ENCODE measurements around the gene REST. TPM values are rescaled to one million over a fixed set of nuclear protein-coding genes. Genes with fewer than 3 reads are reported as not detected.

The REST gene
- total RNA-seq, 6 donors from 2014 or later: 18.3 to 40.2 (median 31.8) TPM

- no peak for ATAC-seq (ENCODE audit: low FRiP score in 2 of 2)
- no peaks in the 10 kb centered on the region for H3K9me3 ChIP-seq
- WGBS, 2 donors: 11 to 13% methylated on average over 21 of the region's 21 CpGs
Measured at GRCh38 chr4:56979421-56980072, 71.8 kb downstream of the REST start.

GRCh38 chr4:56981795-56982201 lies 74.1 kb downstream of the REST start:
- peaks cover under 1 to 17% (median 10%) of the 10 kb centered on the region in 4 donors for H3K36me3 ChIP-seq
- H3K27me3 ChIP-seq: no peaks in the 10 kb centered on the region
- peaks cover 27 to 48% (median 39%) of the 10 kb centered on the region in 4 donors for H3K4me1 ChIP-seq
- ATAC-seq (ENCODE audit: low FRiP score in 2 of 2) (no peak), DNase-seq (no peak)
- H3K9me3 ChIP-seq: no peaks in the 10 kb centered on the region
- no peak overlapping the region for H3K4me3 ChIP-seq
- H3K27ac ChIP-seq: peak overlapping the region in 2 of 4 donors; percentile 1 to 35
- 55 to 60% methylated on average over 4 of the region's 4 CpGs for WGBS, 2 donors
- TF ChIP-seq POLR2AphosphoS5 (IDR thresholded peaks at IDR 0.05) (no peak), POLR2A (IDR thresholded peaks at IDR 0.05) (no peak), EP300 (IDR thresholded peaks at IDR 0.05) (no peak)
- TF ChIP-seq, protein P1, sequence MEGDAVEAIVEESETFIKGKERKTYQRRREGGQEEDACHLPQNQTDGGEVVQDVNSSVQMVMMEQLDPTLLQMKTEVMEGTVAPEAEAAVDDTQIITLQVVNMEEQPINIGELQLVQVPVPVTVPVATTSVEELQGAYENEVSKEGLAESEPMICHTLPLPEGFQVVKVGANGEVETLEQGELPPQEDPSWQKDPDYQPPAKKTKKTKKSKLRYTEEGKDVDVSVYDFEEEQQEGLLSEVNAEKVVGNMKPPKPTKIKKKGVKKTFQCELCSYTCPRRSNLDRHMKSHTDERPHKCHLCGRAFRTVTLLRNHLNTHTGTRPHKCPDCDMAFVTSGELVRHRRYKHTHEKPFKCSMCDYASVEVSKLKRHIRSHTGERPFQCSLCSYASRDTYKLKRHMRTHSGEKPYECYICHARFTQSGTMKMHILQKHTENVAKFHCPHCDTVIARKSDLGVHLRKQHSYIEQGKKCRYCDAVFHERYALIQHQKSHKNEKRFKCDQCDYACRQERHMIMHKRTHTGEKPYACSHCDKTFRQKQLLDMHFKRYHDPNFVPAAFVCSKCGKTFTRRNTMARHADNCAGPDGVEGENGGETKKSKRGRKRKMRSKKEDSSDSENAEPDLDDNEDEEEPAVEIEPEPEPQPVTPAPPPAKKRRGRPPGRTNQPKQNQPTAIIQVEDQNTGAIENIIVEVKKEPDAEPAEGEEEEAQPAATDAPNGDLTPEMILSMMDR (IDR thresholded peaks at IDR 0.05): no peak

More at GRCh38 chr4:56979421-56980072, 71.8 kb downstream of the REST start:
- DNase-seq: peak in 1 of 2 donors; percentile 46
- Histone ChIP-seq H3K27ac (peak overlapping the region; percentile 87 to 94 (median 90)), H3K4me1 (peaks cover 48 to 65% (median 57%) of the 10 kb centered on the region in 4 donors), H3K27me3 (no peaks in the 10 kb centered on the region), H3K36me3 (peaks cover 0 to 3% (median 0%) of the 10 kb centered on the region in 4 donors), H3K4me3 (peak overlapping the region; percentile 84 to 97 (median 94))
- TF ChIP-seq POLR2AphosphoS5 (IDR thresholded peaks at IDR 0.05): no peak
- no peak for TF ChIP-seq EP300 (IDR thresholded peaks at IDR 0.05)
- TF ChIP-seq POLR2A (IDR thresholded peaks at IDR 0.05): no peak
- TF ChIP-seq, protein P1 (IDR thresholded peaks at IDR 0.05): no peak

- no peak overlapping the region for H3K4me3 ChIP-seq
- no peak for ATAC-seq (ENCODE audit: low FRiP score in 2 of 2)
- 75 to 89% methylated on average over 1 of the region's 1 CpG for WGBS, 2 donors
Measured at GRCh38 chr4:56986192-56986591, 78.5 kb downstream of the REST start.

DNA sequence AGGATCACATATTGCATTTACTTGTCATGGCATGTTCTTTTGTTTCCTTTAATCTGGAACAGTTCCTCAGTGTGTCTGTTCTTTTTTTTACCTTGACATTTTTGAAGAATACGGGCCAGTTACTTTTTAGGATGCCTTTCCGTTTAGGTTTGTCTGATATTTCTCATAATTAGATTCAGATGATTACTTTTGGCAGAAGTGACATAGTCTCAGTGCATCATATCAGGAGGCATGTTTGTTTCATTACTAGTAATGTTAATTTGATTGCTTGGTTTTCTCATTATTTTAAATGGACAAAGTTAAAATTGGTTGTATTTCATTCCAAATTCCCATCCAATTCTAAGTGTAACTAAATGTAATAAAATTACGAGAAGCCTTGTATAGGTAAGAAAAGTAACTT lies 79.3 kb downstream of the REST start:
- WGBS, 2 donors: 95% methylated on average over 3 of the region's 3 CpGs
- peaks cover 5 to 17% (median 12%) of the 10 kb centered on the region in 4 donors for H3K4me1 ChIP-seq
- no peak overlapping the region for H3K4me3 ChIP-seq
- DNase-seq: no peak
- ATAC-seq (ENCODE audit: low FRiP score in 2 of 2): no peak
- H3K9me3 ChIP-seq: no peaks in the 10 kb centered on the region
- no peak overlapping the region for H3K27ac ChIP-seq
- no peaks in the 10 kb centered on the region for H3K27me3 ChIP-seq
- TF ChIP-seq POLR2A (IDR thresholded peaks at IDR 0.05) (no peak), POLR2AphosphoS5 (IDR thresholded peaks at IDR 0.05) (no peak), EP300 (IDR thresholded peaks at IDR 0.05) (no peak)
- TF ChIP-seq, protein P1 (IDR thresholded peaks at IDR 0.05): no peak
- peaks cover 18 to 63% (median 36%) of the 10 kb centered on the region in 4 donors for H3K36me3 ChIP-seq

More at GRCh38 chr4:56986192-56986591, 78.5 kb downstream of the REST start:
- Histone ChIP-seq H3K36me3 (peaks cover 11 to 56% (median 31%) of the 10 kb centered on the region in 4 donors), H3K27me3 (no peaks in the 10 kb centered on the region), H3K9me3 (no peaks in the 10 kb centered on the region), H3K4me1 (peaks cover 11 to 24% (median 20%) of the 10 kb centered on the region in 4 donors), H3K27ac (no peak overlapping the region)
- TF ChIP-seq EP300 (IDR thresholded peaks at IDR 0.05): no peak
- TF ChIP-seq, protein P1 (IDR thresholded peaks at IDR 0.05): no peak
- TF ChIP-seq POLR2A (IDR thresholded peaks at IDR 0.05): no peak
- TF ChIP-seq POLR2AphosphoS5 (IDR thresholded peaks at IDR 0.05): no peak
- no peak for DNase-seq

Measured in upper lobe of left lung (tissue), 6 donors.